SK-N-SH (cell line): ENCODE data around the gene KRTAP22-2. TPM values are rescaled to one million over a fixed set of nuclear protein-coding genes. Genes with fewer than 3 reads are reported as not detected.

Experiments used
- CTCF ChIA-PET: fragments of 300-600, 350-600 bp; formaldehyde crosslinking; extraction: SDS; loops from one replicate; lab custom pipeline; 2021; lab: Yijun Ruan, JAX
- POLR2A ChIA-PET: fragments of 350-600 bp; sonication (Branson Sonifier 250); formaldehyde crosslinking; extraction: SDS; loops from one replicate; lab custom pipeline; 2020; ENCODE audit warnings: antibody characterized with exemption, inconsistent platforms; lab: Yijun Ruan, JAX
- DNase-seq: peaks from one replicate; pipeline ENCODE4 v3.0.0; 2012
- H2AFZ ChIP-seq: fragments of 200-600 bp; sonication (generic); 2 replicates; pipeline ENCODE4 v1.8.1; 2016; ENCODE audit warnings: antibody characterized with exemption, mild to moderate bottlenecking, low read depth
- H3F3A ChIP-seq: fragments of 200-600 bp; sonication (generic); replicated peaks from 2 replicates; pipeline ENCODE3; 2016; ENCODE audit warnings: antibody characterized with exemption, mild to moderate bottlenecking; ENCODE audit not compliant: insufficient read depth
- H3K27ac ChIP-seq, 2 experiments: fragments of 200-500 bp in 1 of 2; fragments of 200-600 bp in 1 of 2; sonication (Bioruptor generic) in 1 of 2; sonication (generic), shearing (Covaris generic) in 1 of 2; 2 replicates each; pipeline versions ENCODE4 v1.5.1 to v1.6.1; 2014 to 2016; ENCODE audit warnings: low read depth in 2 of 2, inconsistent platforms in 1 of 2, low read length in 1 of 2, mild to moderate bottlenecking in 1 of 2, mixed read lengths in 1 of 2
- H3K27me3 ChIP-seq: fragments of 200-600 bp; sonication (generic), shearing (Covaris generic); 2 replicates; pipeline ENCODE4 v1.6.1; 2016; ENCODE audit warnings: mixed run types; ENCODE audit not compliant: insufficient read depth
- H3K36me3 ChIP-seq, 2 experiments: fragments of 200-500 bp in 1 of 2; fragments of 200-600 bp in 1 of 2; sonication (Bioruptor generic) in 1 of 2; sonication (generic) in 1 of 2; replicated peaks in 1 of 2; 2 replicates each; pipeline versions ENCODE3 to v1.5.1; 2014 to 2016; ENCODE audit warnings: low read length in 1 of 2, mild to moderate bottlenecking in 1 of 2; ENCODE audit not compliant: insufficient read depth in 2 of 2, control insufficient read depth in 1 of 2
- H3K4me1 ChIP-seq, 2 experiments: fragments of 200-500 bp in 1 of 2; fragments of 200-600 bp in 1 of 2; sonication (Bioruptor generic) in 1 of 2; sonication (generic), shearing (Covaris generic) in 1 of 2; 2 replicates each; pipeline versions ENCODE4 v1.5.1 to v1.6.1; 2014 to 2016; ENCODE audit warnings: low read depth in 1 of 2, low read length in 1 of 2, mixed run types in 1 of 2; ENCODE audit not compliant: insufficient read depth in 2 of 2, control insufficient read depth in 1 of 2
- H3K4me2 ChIP-seq: fragments of 200-600 bp; sonication (generic), shearing (Covaris generic); 2 replicates; pipeline ENCODE4 v1.6.1; 2017; ENCODE audit warnings: mixed run types
- H3K4me3 ChIP-seq, 2 experiments: fragments of 200-500 bp in 1 of 2; fragments of 200-600 bp in 1 of 2; sonication (Bioruptor generic) in 1 of 2; sonication (generic), shearing (Covaris generic) in 1 of 2; 2 replicates each; pipeline versions ENCODE4 v1.5.1 to v1.8.1; 2014 to 2016; ENCODE audit warnings: low read depth in 2 of 2, inconsistent platforms in 1 of 2, low read length in 1 of 2, mild to moderate bottlenecking in 1 of 2, mixed read lengths in 1 of 2, moderate library complexity in 1 of 2
- H3K79me2 ChIP-seq: fragments of 200-600 bp; sonication (generic); 2 replicates; pipeline ENCODE4 v1.8.1; 2017; ENCODE audit warnings: mild to moderate bottlenecking; ENCODE audit not compliant: insufficient read depth
- H3K9ac ChIP-seq: fragments of 200-600 bp; sonication (generic); 2 replicates; pipeline ENCODE4 v1.6.1; 2017; ENCODE audit warnings: mixed run types
- H3K9me2 ChIP-seq: fragments of 200-600 bp; sonication (generic); 2 replicates; pipeline ENCODE4 v1.6.1; 2017; ENCODE audit warnings: mixed run types
- H3K9me3 ChIP-seq: fragments of 200-600 bp; sonication (generic); 2 replicates; pipeline ENCODE4 v1.6.1; 2017; ENCODE audit warnings: mixed run types, mild to moderate bottlenecking, moderate library complexity
- H4K20me1 ChIP-seq: fragments of 200-600 bp; sonication (generic); 2 replicates; pipeline ENCODE4 v1.6.1; 2017; ENCODE audit warnings: mild to moderate bottlenecking, mixed run types; ENCODE audit not compliant: insufficient read depth
- CHD2 ChIP-seq: fragments of 150-350 bp; IDR thresholded peaks from 2 replicates; pipeline ENCODE4 v1.6.1; 2018; ENCODE audit warnings: low read length; ENCODE audit not compliant: partially characterized antibody
- ELF1 ChIP-seq: IDR thresholded peaks from 2 replicates; pipeline ENCODE4 v1.4.0; 2012
- EP300 ChIP-seq, 2 experiments: IDR thresholded peaks; 2 replicates each; pipeline versions ENCODE4 v1.4.0 to v1.6.1; 2012; ENCODE audit warnings: borderline replicate concordance in 1 of 2, low read depth in 1 of 2, low read length in 1 of 2
- EZH2phosphoT487 ChIP-seq: fragments of 200-600 bp; sonication (generic); IDR thresholded peaks from 2 replicates; pipeline ENCODE4 v1.6.1; 2017; ENCODE audit warnings: low read depth, mixed run types, mild to moderate bottlenecking, antibody characterized with exemption, moderate library complexity, borderline replicate concordance
- FOSL2 ChIP-seq: IDR thresholded peaks from 2 replicates; pipeline ENCODE4 v1.4.0; 2012; ENCODE audit warnings: low read depth, mild to moderate bottlenecking, moderate library complexity, borderline replicate concordance
- FOXM1 ChIP-seq: IDR thresholded peaks from 2 replicates; pipeline ENCODE4 v1.4.0; 2012; ENCODE audit warnings: low read depth, mild to moderate bottlenecking
- GABPA ChIP-seq: IDR thresholded peaks from 2 replicates; pipeline ENCODE4 v1.4.0; 2012; ENCODE audit warnings: low read depth, mild to moderate bottlenecking
- JUND ChIP-seq: IDR thresholded peaks from 2 replicates; pipeline ENCODE4 v1.4.0; 2012
- MXI1 ChIP-seq: IDR thresholded peaks from 2 replicates; pipeline ENCODE4 v1.6.1; 2012; ENCODE audit warnings: mild to moderate bottlenecking, low read depth, low read length, improper control_type of control experiment
- NFIC ChIP-seq: IDR thresholded peaks from 2 replicates; pipeline ENCODE4 v1.4.0; 2012; ENCODE audit warnings: borderline replicate concordance
- NRF1 ChIP-seq: IDR thresholded peaks from 2 replicates; pipeline ENCODE4 v1.6.1; 2012; ENCODE audit warnings: low read depth, mild to moderate bottlenecking, low read length
- PBX3 ChIP-seq: IDR thresholded peaks from 2 replicates; pipeline ENCODE4; 2012
- RXRA ChIP-seq: IDR thresholded peaks from 2 replicates; pipeline ENCODE4 v1.4.0; 2012; ENCODE audit warnings: low read depth, mild to moderate bottlenecking, borderline replicate concordance
- SMC3 ChIP-seq: IDR thresholded peaks from 2 replicates; pipeline ENCODE4 v1.6.1; 2012; ENCODE audit warnings: low read depth, low read length, improper control_type of control experiment
- TAF1 ChIP-seq: IDR thresholded peaks from 2 replicates; pipeline ENCODE4 v1.6.1; 2012; ENCODE audit warnings: low read depth, mild to moderate bottlenecking, low read length, moderate library complexity, borderline replicate concordance
- YY1 ChIP-seq: IDR thresholded peaks from 2 replicates; pipeline ENCODE4 v1.4.0; 2012; ENCODE audit warnings: low read depth, mild to moderate bottlenecking
- WGBS: methylation state at CpG from one replicate; pipeline ENCODE4 v1.1.6; 2017; ENCODE audit warnings: low lambda C conversion rate; 5-methylcytosine and 5-hydroxymethylcytosine counted together
- polyA plus RNA-seq, 3 experiments: library from polyadenylated mRNA; depleted of rRNA; stranded (reverse); fragments of >200 nt; gene quantifications; 2 replicates each; pipeline ENCODE4 v1.2.3, GENCODE V29; 2012
- TF ChIP-seq, protein P1 (sequence below): fragments of 200-600 bp; sonication (generic); IDR thresholded peaks from 2 replicates; pipeline ENCODE4 v1.6.1; 2017; ENCODE audit warnings: antibody characterized with exemption, mild to moderate bottlenecking, moderate library complexity
- TF ChIP-seq, protein P2 (sequence below): IDR thresholded peaks from 2 replicates; pipeline ENCODE4 v1.4.0; 2012; ENCODE audit warnings: low read depth, borderline replicate concordance
- TF ChIP-seq, protein P3 (sequence below): fragments of 150-350 bp; IDR thresholded peaks from 2 replicates; pipeline ENCODE4 v1.6.1; 2016; ENCODE audit warnings: mild to moderate bottlenecking, low read depth, low read length

Gene KRTAP22-2
- polyA plus RNA-seq, 1 of the 3 experiments (the other 2 are of a cell fraction), result not detected

- ChIA-PET CTCF (no interaction called here), POLR2A (no interaction called here)
- H4K20me1 ChIP-seq, result no peaks in the 10 kb centered on the region
- H3K36me3 ChIP-seq, result no peaks in the 10 kb centered on the region
- H3K4me2 ChIP-seq, result no peak overlapping the region
- no peaks in the 10 kb centered on the region for H3F3A ChIP-seq
- H3K27me3 ChIP-seq, result no peaks in the 10 kb centered on the region
- DNase-seq, result no peak
- no peak overlapping the region for H3K9ac ChIP-seq
- TF ChIP-seq EZH2phosphoT487, result no peak
- TF ChIP-seq MXI1, result no peak
- no peak for TF ChIP-seq CHD2
- no peak for TF ChIP-seq JUND
- no peak for TF ChIP-seq TAF1
- no peak for TF ChIP-seq GABPA
- no peak for TF ChIP-seq NFIC
- TF ChIP-seq SMC3, result no peak
- no peak for TF ChIP-seq ELF1
- no peak for TF ChIP-seq FOXM1
- H2AFZ ChIP-seq, result no peak overlapping the region
- H3K79me2 ChIP-seq, result no peaks in the 10 kb centered on the region
- H3K4me3 ChIP-seq, result no peak overlapping the region
- H3K9me3 ChIP-seq, result no peaks in the 10 kb centered on the region
- WGBS, result 8% methylated on average over 3 of the region's 3 CpGs
- no peak overlapping the region for H3K27ac ChIP-seq
- H3K9me2 ChIP-seq, result no peaks in the 10 kb centered on the region
- H3K4me1 ChIP-seq, result no peaks in the 10 kb centered on the region
Measured at GRCh38 chr21:30580132-30580531, 10.1 kb downstream of the KRTAP22-2 start.

DNA sequence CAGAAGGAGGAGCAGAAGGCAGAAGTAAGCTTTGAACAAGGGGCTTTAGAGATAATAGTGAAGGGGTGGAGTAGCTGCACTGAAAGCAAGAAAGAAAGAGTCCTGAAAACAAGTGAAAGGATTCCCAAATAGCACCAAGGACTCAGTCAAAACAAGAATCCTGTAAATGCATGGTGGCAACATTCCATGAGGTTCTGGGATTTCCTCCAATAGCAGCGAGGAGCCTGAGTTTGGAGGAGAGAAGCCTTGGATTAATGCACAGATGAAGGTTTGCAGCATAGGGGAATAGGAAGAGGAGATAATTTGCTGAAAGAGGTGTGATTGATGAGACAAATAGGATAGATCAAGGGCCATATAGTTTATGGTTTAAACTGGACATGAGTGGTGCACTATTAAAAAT is 10.9 kb downstream of the KRTAP22-2 start:
- Histone ChIP-seq H3K27me3 (no peaks in the 10 kb centered on the region; the same call in 1 of the 2 replicates), H3K9ac (no peak overlapping the region), H3K79me2 (no peaks in the 10 kb centered on the region), H4K20me1 (no peaks in the 10 kb centered on the region), H3K4me2 (no peak overlapping the region), H3F3A (no peaks in the 10 kb centered on the region), H2AFZ (no peak overlapping the region), H3K9me2 (no peaks in the 10 kb centered on the region), H3K27ac (no peak overlapping the region), H3K4me1 (no peaks in the 10 kb centered on the region), H3K36me3 (no peaks in the 10 kb centered on the region), H3K4me3 (no peak overlapping the region), H3K9me3 (no peaks in the 10 kb centered on the region)
- CTCF ChIA-PET, result no interaction called here
- WGBS, result 0% methylated on average over 1 of the region's 1 CpG
- TF ChIP-seq, protein P1, sequence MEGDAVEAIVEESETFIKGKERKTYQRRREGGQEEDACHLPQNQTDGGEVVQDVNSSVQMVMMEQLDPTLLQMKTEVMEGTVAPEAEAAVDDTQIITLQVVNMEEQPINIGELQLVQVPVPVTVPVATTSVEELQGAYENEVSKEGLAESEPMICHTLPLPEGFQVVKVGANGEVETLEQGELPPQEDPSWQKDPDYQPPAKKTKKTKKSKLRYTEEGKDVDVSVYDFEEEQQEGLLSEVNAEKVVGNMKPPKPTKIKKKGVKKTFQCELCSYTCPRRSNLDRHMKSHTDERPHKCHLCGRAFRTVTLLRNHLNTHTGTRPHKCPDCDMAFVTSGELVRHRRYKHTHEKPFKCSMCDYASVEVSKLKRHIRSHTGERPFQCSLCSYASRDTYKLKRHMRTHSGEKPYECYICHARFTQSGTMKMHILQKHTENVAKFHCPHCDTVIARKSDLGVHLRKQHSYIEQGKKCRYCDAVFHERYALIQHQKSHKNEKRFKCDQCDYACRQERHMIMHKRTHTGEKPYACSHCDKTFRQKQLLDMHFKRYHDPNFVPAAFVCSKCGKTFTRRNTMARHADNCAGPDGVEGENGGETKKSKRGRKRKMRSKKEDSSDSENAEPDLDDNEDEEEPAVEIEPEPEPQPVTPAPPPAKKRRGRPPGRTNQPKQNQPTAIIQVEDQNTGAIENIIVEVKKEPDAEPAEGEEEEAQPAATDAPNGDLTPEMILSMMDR, result no peak
- TF ChIP-seq TAF1 (no peak), NRF1 (no peak)
- POLR2A ChIA-PET, result no interaction called here
- DNase-seq, result no peak

GRCh38 chr21:30577766-30578165 is 12.4 kb downstream of the KRTAP22-2 start:
- Histone ChIP-seq H3K9me3 (no peaks in the 10 kb centered on the region), H3K4me1 (no peaks in the 10 kb centered on the region), H3K9me2 (no peaks in the 10 kb centered on the region), H3K27ac (no peak overlapping the region), H3K4me3 (no peak overlapping the region), H2AFZ (no peak overlapping the region), H3K36me3 (no peaks in the 10 kb centered on the region), H4K20me1 (no peaks in the 10 kb centered on the region), H3K4me2 (no peak overlapping the region), H3K9ac (no peak overlapping the region), H3K79me2 (no peaks in the 10 kb centered on the region), H3F3A (no peaks in the 10 kb centered on the region), H3K27me3 (no peaks in the 10 kb centered on the region; the same call in 1 of the 2 replicates)
- CTCF ChIA-PET, result no interaction called here
- POLR2A ChIA-PET, result no interaction called here
- no peak for DNase-seq
- TF ChIP-seq JUND, result no peak
- TF ChIP-seq RXRA, result no peak
- no peak for TF ChIP-seq FOSL2
- TF ChIP-seq YY1, result no peak
- TF ChIP-seq, protein P2, sequence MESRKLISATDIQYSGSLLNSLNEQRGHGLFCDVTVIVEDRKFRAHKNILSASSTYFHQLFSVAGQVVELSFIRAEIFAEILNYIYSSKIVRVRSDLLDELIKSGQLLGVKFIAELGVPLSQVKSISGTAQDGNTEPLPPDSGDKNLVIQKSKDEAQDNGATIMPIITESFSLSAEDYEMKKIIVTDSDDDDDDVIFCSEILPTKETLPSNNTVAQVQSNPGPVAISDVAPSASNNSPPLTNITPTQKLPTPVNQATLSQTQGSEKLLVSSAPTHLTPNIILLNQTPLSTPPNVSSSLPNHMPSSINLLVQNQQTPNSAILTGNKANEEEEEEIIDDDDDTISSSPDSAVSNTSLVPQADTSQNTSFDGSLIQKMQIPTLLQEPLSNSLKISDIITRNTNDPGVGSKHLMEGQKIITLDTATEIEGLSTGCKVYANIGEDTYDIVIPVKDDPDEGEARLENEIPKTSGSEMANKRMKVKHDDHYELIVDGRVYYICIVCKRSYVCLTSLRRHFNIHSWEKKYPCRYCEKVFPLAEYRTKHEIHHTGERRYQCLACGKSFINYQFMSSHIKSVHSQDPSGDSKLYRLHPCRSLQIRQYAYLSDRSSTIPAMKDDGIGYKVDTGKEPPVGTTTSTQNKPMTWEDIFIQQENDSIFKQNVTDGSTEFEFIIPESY, result no peak
- no peak for TF ChIP-seq PBX3
- TF ChIP-seq FOXM1, result no peak
- TF ChIP-seq, protein P3, sequence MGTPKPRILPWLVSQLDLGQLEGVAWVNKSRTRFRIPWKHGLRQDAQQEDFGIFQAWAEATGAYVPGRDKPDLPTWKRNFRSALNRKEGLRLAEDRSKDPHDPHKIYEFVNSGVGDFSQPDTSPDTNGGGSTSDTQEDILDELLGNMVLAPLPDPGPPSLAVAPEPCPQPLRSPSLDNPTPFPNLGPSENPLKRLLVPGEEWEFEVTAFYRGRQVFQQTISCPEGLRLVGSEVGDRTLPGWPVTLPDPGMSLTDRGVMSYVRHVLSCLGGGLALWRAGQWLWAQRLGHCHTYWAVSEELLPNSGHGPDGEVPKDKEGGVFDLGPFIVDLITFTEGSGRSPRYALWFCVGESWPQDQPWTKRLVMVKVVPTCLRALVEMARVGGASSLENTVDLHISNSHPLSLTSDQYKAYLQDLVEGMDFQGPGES, result no peak
- no peak for TF ChIP-seq EP300 (IDR thresholded peaks at IDR 0.05; ENCODE audit: borderline replicate concordance in 1 of 2, low read depth in 1 of 2, low read length in 1 of 2)
- no peak for TF ChIP-seq CHD2
